ENCODE measurements around the gene ADAMTSL3. TPM values are rescaled to one million over a fixed set of nuclear protein-coding genes. Genes with fewer than 3 reads are reported as not detected.

The ADAMTSL3 gene
- total and polyA plus RNA-seq, 2 experiments from 2014 or later = 0.61 to 0.87 TPM

GRCh38 chr15:83854321-83854720 lies 200.4 kb downstream of the ADAMTSL3 start:
- TF ChIP-seq STAT1 (IDR thresholded peaks at IDR 0.05; ENCODE audit: unreplicated experiment) = no peak
- TF ChIP-seq, protein P1, sequence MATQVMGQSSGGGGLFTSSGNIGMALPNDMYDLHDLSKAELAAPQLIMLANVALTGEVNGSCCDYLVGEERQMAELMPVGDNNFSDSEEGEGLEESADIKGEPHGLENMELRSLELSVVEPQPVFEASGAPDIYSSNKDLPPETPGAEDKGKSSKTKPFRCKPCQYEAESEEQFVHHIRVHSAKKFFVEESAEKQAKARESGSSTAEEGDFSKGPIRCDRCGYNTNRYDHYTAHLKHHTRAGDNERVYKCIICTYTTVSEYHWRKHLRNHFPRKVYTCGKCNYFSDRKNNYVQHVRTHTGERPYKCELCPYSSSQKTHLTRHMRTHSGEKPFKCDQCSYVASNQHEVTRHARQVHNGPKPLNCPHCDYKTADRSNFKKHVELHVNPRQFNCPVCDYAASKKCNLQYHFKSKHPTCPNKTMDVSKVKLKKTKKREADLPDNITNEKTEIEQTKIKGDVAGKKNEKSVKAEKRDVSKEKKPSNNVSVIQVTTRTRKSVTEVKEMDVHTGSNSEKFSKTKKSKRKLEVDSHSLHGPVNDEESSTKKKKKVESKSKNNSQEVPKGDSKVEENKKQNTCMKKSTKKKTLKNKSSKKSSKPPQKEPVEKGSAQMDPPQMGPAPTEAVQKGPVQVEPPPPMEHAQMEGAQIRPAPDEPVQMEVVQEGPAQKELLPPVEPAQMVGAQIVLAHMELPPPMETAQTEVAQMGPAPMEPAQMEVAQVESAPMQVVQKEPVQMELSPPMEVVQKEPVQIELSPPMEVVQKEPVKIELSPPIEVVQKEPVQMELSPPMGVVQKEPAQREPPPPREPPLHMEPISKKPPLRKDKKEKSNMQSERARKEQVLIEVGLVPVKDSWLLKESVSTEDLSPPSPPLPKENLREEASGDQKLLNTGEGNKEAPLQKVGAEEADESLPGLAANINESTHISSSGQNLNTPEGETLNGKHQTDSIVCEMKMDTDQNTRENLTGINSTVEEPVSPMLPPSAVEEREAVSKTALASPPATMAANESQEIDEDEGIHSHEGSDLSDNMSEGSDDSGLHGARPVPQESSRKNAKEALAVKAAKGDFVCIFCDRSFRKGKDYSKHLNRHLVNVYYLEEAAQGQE (IDR thresholded peaks at IDR 0.05; ENCODE audit: unreplicated experiment) = no peak
- TF ChIP-seq, protein P2, sequence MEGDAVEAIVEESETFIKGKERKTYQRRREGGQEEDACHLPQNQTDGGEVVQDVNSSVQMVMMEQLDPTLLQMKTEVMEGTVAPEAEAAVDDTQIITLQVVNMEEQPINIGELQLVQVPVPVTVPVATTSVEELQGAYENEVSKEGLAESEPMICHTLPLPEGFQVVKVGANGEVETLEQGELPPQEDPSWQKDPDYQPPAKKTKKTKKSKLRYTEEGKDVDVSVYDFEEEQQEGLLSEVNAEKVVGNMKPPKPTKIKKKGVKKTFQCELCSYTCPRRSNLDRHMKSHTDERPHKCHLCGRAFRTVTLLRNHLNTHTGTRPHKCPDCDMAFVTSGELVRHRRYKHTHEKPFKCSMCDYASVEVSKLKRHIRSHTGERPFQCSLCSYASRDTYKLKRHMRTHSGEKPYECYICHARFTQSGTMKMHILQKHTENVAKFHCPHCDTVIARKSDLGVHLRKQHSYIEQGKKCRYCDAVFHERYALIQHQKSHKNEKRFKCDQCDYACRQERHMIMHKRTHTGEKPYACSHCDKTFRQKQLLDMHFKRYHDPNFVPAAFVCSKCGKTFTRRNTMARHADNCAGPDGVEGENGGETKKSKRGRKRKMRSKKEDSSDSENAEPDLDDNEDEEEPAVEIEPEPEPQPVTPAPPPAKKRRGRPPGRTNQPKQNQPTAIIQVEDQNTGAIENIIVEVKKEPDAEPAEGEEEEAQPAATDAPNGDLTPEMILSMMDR (conservative IDR thresholded peaks at IDR 0.05; ENCODE audit: low read depth in 2 of 2) = no peak
- peaks cover 2% of the 10 kb centered on the region for H3K27me3 Mint-ChIP-seq (ENCODE audit: insufficient read depth, low read depth, poor library complexity)
- no peak overlapping the region for H3K27ac Mint-ChIP-seq
- H3K4me3 ChIP-seq = no peak overlapping the region
- H3K36me3 ChIP-seq (ENCODE audit: insufficient read depth) = no peaks in the 10 kb centered on the region
- H3K27ac ChIP-seq (ENCODE audit: low read depth) = no peak overlapping the region
- H3K4me2 ChIP-seq = no peak overlapping the region
- no peaks in the 10 kb centered on the region for H3K27me3 ChIP-seq (ENCODE audit: insufficient read depth)
- H3K4me1 ChIP-seq (ENCODE audit: insufficient read depth) = no peaks in the 10 kb centered on the region
- no peaks in the 10 kb centered on the region for H3K36me3 Mint-ChIP-seq (ENCODE audit: low read depth)
- DNase-seq (ENCODE audit: low spot score) (no peak), ATAC-seq (no peak)
- H3K4me1 Mint-ChIP-seq = no peaks in the 10 kb centered on the region
- no peaks in the 10 kb centered on the region for H3K79me2 ChIP-seq (replicated peaks; ENCODE audit: insufficient read depth)
- no peaks in the 10 kb centered on the region for H3K9me2 ChIP-seq (ENCODE audit: insufficient read depth)
- no peak overlapping the region for H2AFZ ChIP-seq
- no peak overlapping the region for H3K4me3 Mint-ChIP-seq
- no peaks in the 10 kb centered on the region for H3F3A ChIP-seq (replicated peaks; ENCODE audit: low read depth)
- H3K9me3 Mint-ChIP-seq = no peaks in the 10 kb centered on the region
- no peaks in the 10 kb centered on the region for H4K20me1 ChIP-seq (replicated peaks; ENCODE audit: insufficient read depth)

- H2AFZ ChIP-seq = 0 out of 2 replicates have a peak overlapping the region, but pooled peaks have one; percentile 38
- Mint-ChIP-seq H3K36me3 (ENCODE audit: low read depth) (peaks cover 4% of the 10 kb centered on the region; the same call in 1 of the 3 replicates), H3K4me1 (no peaks in the 10 kb centered on the region), H3K4me3 (no peak overlapping the region), H3K9me3 (peaks cover 6% of the 10 kb centered on the region), H3K27me3 (ENCODE audit: insufficient read depth, low read depth, poor library complexity) (no peaks in the 10 kb centered on the region), H3K27ac (no peak overlapping the region)
- H3K36me3 ChIP-seq (ENCODE audit: insufficient read depth) = no peaks in the 10 kb centered on the region
- H4K20me1 ChIP-seq (replicated peaks; ENCODE audit: insufficient read depth) = no peaks in the 10 kb centered on the region
- H3K4me2 ChIP-seq = no peak overlapping the region
- H3K4me1 ChIP-seq (ENCODE audit: insufficient read depth) = no peaks in the 10 kb centered on the region
- ATAC-seq (no peak), DNase-seq (ENCODE audit: low spot score) (no peak)
- H3K27ac ChIP-seq (ENCODE audit: low read depth) = no peak overlapping the region
- 0 out of 2 replicates have a peak, but pooled peaks cover 4% of the 10 kb centered on the region for H3K9me2 ChIP-seq (ENCODE audit: insufficient read depth)
- no peaks in the 10 kb centered on the region for H3K79me2 ChIP-seq (replicated peaks; ENCODE audit: insufficient read depth)
- H3F3A ChIP-seq (replicated peaks; ENCODE audit: low read depth) = no peaks in the 10 kb centered on the region
- no peak overlapping the region for H3K4me3 ChIP-seq
- no peaks in the 10 kb centered on the region for H3K27me3 ChIP-seq (ENCODE audit: insufficient read depth)
- TF ChIP-seq STAT1 (IDR thresholded peaks at IDR 0.05; ENCODE audit: unreplicated experiment) (no peak), ZNF331 (CRISPR knock-in tag; IDR thresholded peaks at IDR 0.05; ENCODE audit: low read depth) (no peak), EZH2 (IDR thresholded peaks at IDR 0.05; ENCODE audit: low read depth, unreplicated experiment) (no peak), CREB1 (CRISPR knock-in tag; IDR thresholded peaks at IDR 0.05; ENCODE audit: low read depth) (no peak), EZH2phosphoT487 (IDR thresholded peaks at IDR 0.05; ENCODE audit: unreplicated experiment) (no peak), JUNB (IDR thresholded peaks at IDR 0.05; ENCODE audit: unreplicated experiment) (no peak)
- TF ChIP-seq, protein P3, sequence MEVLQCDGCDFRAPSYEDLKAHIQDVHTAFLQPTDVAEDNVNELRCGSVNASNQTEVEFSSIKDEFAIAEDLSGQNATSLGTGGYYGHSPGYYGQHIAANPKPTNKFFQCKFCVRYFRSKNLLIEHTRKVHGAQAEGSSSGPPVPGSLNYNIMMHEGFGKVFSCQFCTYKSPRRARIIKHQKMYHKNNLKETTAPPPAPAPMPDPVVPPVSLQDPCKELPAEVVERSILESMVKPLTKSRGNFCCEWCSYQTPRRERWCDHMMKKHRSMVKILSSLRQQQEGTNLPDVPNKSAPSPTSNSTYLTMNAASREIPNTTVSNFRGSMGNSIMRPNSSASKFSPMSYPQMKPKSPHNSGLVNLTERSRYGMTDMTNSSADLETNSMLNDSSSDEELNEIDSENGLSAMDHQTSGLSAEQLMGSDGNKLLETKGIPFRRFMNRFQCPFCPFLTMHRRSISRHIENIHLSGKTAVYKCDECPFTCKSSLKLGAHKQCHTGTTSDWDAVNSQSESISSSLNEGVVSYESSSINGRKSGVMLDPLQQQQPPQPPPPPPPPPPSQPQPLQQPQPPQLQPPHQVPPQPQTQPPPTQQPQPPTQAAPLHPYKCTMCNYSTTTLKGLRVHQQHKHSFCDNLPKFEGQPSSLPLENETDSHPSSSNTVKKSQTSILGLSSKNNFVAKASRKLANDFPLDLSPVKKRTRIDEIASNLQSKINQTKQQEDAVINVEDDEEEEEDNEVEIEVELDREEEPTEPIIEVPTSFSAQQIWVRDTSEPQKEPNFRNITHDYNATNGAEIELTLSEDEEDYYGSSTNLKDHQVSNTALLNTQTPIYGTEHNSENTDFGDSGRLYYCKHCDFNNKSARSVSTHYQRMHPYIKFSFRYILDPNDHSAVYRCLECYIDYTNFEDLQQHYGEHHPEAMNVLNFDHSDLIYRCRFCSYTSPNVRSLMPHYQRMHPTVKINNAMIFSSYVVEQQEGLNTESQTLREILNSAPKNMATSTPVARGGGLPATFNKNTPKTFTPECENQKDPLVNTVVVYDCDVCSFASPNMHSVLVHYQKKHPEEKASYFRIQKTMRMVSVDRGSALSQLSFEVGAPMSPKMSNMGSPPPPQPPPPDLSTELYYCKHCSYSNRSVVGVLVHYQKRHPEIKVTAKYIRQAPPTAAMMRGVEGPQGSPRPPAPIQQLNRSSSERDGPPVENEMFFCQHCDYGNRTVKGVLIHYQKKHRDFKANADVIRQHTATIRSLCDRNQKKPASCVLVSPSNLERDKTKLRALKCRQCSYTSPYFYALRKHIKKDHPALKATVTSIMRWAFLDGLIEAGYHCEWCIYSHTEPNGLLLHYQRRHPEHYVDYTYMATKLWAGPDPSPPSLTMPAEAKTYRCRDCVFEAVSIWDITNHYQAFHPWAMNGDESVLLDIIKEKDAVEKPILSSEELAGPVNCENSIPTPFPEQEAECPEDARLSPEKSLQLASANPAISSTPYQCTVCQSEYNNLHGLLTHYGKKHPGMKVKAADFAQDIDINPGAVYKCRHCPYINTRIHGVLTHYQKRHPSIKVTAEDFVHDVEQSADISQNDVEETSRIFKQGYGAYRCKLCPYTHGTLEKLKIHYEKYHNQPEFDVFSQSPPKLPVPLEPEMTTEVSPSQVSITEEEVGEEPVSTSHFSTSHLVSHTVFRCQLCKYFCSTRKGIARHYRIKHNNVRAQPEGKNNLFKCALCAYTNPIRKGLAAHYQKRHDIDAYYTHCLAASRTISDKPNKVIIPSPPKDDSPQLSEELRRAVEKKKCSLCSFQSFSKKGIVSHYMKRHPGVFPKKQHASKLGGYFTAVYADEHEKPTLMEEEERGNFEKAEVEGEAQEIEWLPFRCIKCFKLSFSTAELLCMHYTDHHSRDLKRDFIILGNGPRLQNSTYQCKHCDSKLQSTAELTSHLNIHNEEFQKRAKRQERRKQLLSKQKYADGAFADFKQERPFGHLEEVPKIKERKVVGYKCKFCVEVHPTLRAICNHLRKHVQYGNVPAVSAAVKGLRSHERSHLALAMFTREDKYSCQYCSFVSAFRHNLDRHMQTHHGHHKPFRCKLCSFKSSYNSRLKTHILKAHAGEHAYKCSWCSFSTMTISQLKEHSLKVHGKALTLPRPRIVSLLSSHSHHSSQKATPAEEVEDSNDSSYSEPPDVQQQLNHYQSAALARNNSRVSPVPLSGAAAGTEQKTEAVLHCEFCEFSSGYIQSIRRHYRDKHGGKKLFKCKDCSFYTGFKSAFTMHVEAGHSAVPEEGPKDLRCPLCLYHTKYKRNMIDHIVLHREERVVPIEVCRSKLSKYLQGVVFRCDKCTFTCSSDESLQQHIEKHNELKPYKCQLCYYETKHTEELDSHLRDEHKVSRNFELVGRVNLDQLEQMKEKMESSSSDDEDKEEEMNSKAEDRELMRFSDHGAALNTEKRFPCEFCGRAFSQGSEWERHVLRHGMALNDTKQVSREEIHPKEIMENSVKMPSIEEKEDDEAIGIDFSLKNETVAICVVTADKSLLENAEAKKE (CRISPR knock-in tag; IDR thresholded peaks at IDR 0.05) = no peak
Measured at GRCh38 chr15:83854950-83855707, 201.2 kb downstream of the ADAMTSL3 start.
